Fibroblast of pulmonary artery (primary cell): ENCODE data around the gene ABCC6.
"Not testable (repeated sequence)": the region's sequence is repeated elsewhere in the genome, so short reads cannot be mapped to it uniquely, and the experiment has no call there.

Experiments used
- DNase-seq: peaks from one replicate; pipeline ENCODE4 v3.0.0-alpha.2; 2010; ENCODE audit warnings: low read depth
- H3K4me3 ChIP-seq: replicated peaks from 2 replicates; pipeline ENCODE4 v1.5.1; 2011; ENCODE audit warnings: low read depth, mild to moderate bottlenecking, control low read depth, low read length, moderate library complexity
- CTCF ChIP-seq: IDR thresholded peaks from 2 replicates; pipeline ENCODE4 v1.5.1; 2011; ENCODE audit warnings: mild to moderate bottlenecking, control low read depth, low read length, inconsistent platforms; ENCODE audit errors: missing control alignments

The ABCC6 gene

GRCh38 chr16:16222850-16223661 lies at the start of gene ABCC6:
ABCC6 (minus strand) TSS chr16:16223494; CDS start chr16:16223434, 60 bp downstream.
- DNase-seq, H3K4me3 ChIP-seq: not testable (repeated sequence)

GRCh38 chr16:16272573-16273221 lies 49.4 kb upstream of the ABCC6 start:
- H3K4me3 ChIP-seq, DNase-seq: not testable (repeated sequence)

- DNase-seq, H3K4me3 ChIP-seq: not testable (repeated sequence)
Observed at GRCh38 chr16:16271658-16272057, 48.4 kb upstream of the ABCC6 start.

GRCh38 chr16:16268185-16268808 lies 45.0 kb upstream of the ABCC6 start:
- not testable (repeated sequence) for DNase-seq, H3K4me3 ChIP-seq

GRCh38 chr16:16267708-16268107 lies 44.4 kb upstream of the ABCC6 start:
- H3K4me3 ChIP-seq, DNase-seq: not testable (repeated sequence)

GRCh38 chr16:16265044-16265443 lies 41.8 kb upstream of the ABCC6 start:
- not testable (repeated sequence) for H3K4me3 ChIP-seq, DNase-seq

- H3K4me3 ChIP-seq, DNase-seq: not testable (repeated sequence)
Observed at GRCh38 chr16:16263947-16264346, 40.7 kb upstream of the ABCC6 start.

- H3K4me3 ChIP-seq, DNase-seq: not testable (repeated sequence)
Observed at GRCh38 chr16:16262954-16263555, 39.8 kb upstream of the ABCC6 start.

- not testable (repeated sequence) for H3K4me3 ChIP-seq, DNase-seq
Observed at GRCh38 chr16:16259971-16260370, 36.7 kb upstream of the ABCC6 start.

- not testable (repeated sequence) for DNase-seq, H3K4me3 ChIP-seq
Observed at GRCh38 chr16:16258822-16259221, 35.5 kb upstream of the ABCC6 start.

GRCh38 chr16:16257301-16257923 lies 34.1 kb upstream of the ABCC6 start:
- not testable (repeated sequence) for DNase-seq
- peak; percentile 14 for TF ChIP-seq CTCF

GRCh38 chr16:16252377-16252776 lies 29.1 kb upstream of the ABCC6 start:
- DNase-seq, H3K4me3 ChIP-seq: not testable (repeated sequence)

More at GRCh38 chr16:16257301-16257923, 34.1 kb upstream of the ABCC6 start:
- not testable (repeated sequence) for H3K4me3 ChIP-seq

GRCh38 chr16:16249621-16250330 lies 26.5 kb upstream of the ABCC6 start:
- H3K4me3 ChIP-seq, DNase-seq: not testable (repeated sequence)

GRCh38 chr16:16247439-16247838 lies 24.1 kb upstream of the ABCC6 start:
- H3K4me3 ChIP-seq, DNase-seq: not testable (repeated sequence)

- H3K4me3 ChIP-seq, DNase-seq: not testable (repeated sequence)
Observed at GRCh38 chr16:16246578-16247262, 23.4 kb upstream of the ABCC6 start.

GRCh38 chr16:16243886-16244285 lies 20.6 kb upstream of the ABCC6 start:
- not testable (repeated sequence) for DNase-seq, H3K4me3 ChIP-seq
